Skeletal muscle tissue (tissue), 4 donors: ENCODE results near the gene SLC22A6. TPM values are rescaled to one million over a fixed set of nuclear protein-coding genes. Genes with fewer than 3 reads are reported as not detected.
A peak's percentile ranks its signal among the peaks of the same experiment; 100 is the strongest.

Experiments
- H3K27ac ChIP-seq: one replicate; pipeline ENCODE4 v1.7.0; 2013; ENCODE audit warnings: mild to moderate bottlenecking, low read depth, low read length, inconsistent platforms
- H3K27me3 ChIP-seq, 3 donors: one replicate each; pipeline ENCODE4 v1.7.0; 2013; ENCODE audit warnings: low read length in 3 of 3; ENCODE audit not compliant: control insufficient read depth in 3 of 3, insufficient read depth in 3 of 3
- H3K36me3 ChIP-seq, 3 donors: one replicate each; pipeline ENCODE4 v1.7.0; 2013; ENCODE audit warnings: low read length in 3 of 3; ENCODE audit not compliant: control insufficient read depth in 3 of 3, insufficient read depth in 3 of 3
- H3K4me1 ChIP-seq, 3 donors: one replicate each; pipeline ENCODE4 v1.7.0; 2013; ENCODE audit warnings: low read length in 3 of 3, mild to moderate bottlenecking in 3 of 3; ENCODE audit not compliant: control insufficient read depth in 3 of 3, insufficient read depth in 3 of 3
- H3K4me3 ChIP-seq, 3 donors: one replicate each; pipeline ENCODE4 v1.7.0; 2013; ENCODE audit warnings: low read length in 3 of 3
- H3K9ac ChIP-seq, 3 donors: one replicate each; pipeline ENCODE4 v1.7.0; 2013; ENCODE audit warnings: low read length in 3 of 3, mild to moderate bottlenecking in 3 of 3, moderate library complexity in 2 of 3, low read depth in 1 of 3
- H3K9me3 ChIP-seq, 3 donors: one replicate each; pipeline ENCODE4 v1.7.0; 2013; ENCODE audit warnings: low read length in 3 of 3; ENCODE audit not compliant: control insufficient read depth in 3 of 3
- total RNA-seq: library from RNA; depleted of rRNA; stranded (reverse); fragments of >200 nt; gene quantifications from one replicate; pipeline ENCODE4 v1.2.3, GENCODE V29; 2014
- donor health status: Osteomylitis.

SLC22A6 gene
- total RNA-seq, 1 donor from 2014 or later = not detected

DNA sequence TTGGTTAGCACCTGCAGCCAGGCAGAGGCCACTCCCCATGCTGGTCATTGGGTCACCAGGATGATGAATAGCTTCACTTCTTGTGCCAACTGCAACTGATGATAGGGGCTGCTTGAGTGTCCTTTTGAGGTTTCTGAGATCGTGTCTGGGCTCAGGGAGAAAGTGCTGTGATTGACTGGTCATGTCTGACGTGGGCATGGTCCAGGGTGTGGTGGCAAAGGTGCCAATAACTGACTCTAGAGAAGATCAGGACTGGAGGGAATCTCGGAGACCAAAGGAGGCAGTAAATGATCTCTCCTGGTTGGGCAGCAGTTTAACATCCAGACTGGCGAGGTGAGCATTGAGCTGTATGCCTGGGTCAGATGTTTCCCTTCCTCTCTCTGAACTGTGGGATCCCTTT, 10.0 kb upstream of the SLC22A6 start:
- H3K27me3 ChIP-seq = peaks cover 0 to 14% (median 6%) of the 10 kb centered on the region in 3 donors
- H3K9me3 ChIP-seq = peaks cover 0 to 3% (median 0%) of the 10 kb centered on the region in 3 donors
- no peak overlapping the region for H3K4me3 ChIP-seq
- no peak overlapping the region for H3K9ac ChIP-seq
- no peak overlapping the region for H3K27ac ChIP-seq
- no peaks in the 10 kb centered on the region for H3K36me3 ChIP-seq
- no peaks in the 10 kb centered on the region for H3K4me1 ChIP-seq

DNA sequence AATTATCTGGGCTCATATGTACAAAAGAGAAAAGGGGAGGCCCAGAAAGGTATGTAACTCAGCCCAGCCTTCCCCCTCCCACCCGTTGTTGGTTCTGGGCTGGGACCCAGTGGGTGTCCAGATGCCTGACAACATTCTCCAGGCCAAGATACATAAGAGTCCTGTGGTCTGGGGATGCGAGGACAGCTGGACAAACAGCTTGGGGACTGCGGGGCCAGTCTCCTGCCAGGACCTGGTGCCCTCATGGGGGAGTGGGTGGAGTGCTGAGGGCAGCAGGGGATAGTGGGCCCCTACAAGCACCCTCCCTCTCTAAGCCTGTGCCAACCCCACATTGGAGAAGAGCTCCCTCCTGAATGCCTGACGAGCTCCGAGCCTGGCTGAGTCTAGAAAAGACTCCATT, 3.5 kb upstream of the SLC22A6 start:
- Histone ChIP-seq H3K27me3 (peaks cover 0 to 11% (median 0%) of the 10 kb centered on the region in 3 donors), H3K27ac (no peak overlapping the region), H3K4me3 (no peak overlapping the region), H3K4me1 (no peaks in the 10 kb centered on the region), H3K36me3 (no peaks in the 10 kb centered on the region), H3K9ac (no peak overlapping the region), H3K9me3 (no peaks in the 10 kb centered on the region)

DNA sequence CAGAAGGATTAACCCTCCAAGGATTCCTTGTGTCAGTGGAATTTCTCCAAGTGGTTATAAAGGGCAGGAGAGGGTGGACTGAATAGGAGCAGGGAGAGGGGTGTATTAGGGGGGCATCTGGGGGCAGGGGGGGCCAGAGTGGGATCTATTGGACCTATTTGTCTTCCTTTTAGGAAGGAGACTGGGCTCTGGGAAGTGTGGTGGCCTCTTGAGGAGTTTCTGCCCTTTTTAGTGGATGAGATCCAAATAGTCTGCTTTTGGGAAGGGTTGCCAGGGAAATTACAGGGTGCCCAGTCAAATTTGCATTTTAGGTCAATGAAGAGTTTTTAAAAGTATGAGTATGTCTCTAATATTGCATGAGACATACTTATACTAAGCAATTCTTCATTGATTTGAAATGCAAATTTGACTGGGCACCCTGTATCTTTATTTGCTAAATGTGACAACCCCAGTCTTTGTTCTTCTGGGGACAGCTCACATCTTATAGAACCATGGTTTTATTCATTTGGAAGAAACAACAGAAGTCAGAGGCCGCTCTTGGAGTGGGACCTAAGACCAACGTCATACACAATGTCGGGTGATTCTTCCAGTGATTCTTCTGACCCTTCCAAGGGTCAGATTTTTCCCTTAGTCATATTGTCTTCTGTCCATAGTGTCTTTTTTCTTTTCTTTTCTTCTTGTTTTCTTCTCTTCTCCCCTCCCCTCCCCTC, 429 bp upstream of the SLC22A6 start:
- H3K4me3 ChIP-seq = no peak overlapping the region

DNA sequence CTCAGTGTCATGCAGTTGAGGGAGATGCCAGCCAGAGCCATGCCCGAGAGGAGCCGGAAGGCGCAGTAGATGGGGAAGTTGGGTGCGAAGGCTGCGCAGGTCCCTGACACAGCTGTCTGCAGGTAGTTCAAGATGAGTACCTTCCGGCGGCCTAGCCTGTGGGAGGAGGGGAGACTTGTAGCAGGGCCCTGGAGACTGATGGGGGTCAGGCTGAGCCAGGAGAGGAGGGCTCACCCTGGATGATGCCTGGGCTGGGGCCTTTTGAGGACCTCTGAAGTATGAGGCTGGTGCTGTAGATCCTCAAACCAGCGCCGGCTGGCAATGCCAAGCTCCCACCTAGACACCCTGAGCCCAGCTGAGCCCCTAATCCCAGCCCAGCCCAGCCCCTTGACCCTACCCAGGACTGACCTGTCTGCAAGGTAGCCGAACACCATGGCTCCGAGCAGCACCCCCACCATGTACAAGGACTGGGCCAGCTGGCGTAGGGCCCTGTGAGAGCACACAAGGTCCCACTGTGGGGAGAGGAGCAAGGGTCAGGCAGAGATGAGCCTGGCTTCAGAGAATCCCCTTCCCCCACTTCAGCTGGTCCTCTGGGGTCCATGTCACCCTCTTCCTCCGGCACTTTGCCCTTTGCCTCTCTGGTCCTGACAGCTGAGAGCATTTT, 1.1 kb downstream of the SLC22A6 start:
- Histone ChIP-seq H3K4me1 (no peaks in the 10 kb centered on the region), H3K9ac (no peak overlapping the region), H3K27ac (no peak overlapping the region), H3K4me3 (no peak overlapping the region), H3K9me3 (no peaks in the 10 kb centered on the region), H3K27me3 (peaks cover 0 to 9% (median 0%) of the 10 kb centered on the region in 3 donors), H3K36me3 (no peaks in the 10 kb centered on the region)

More for the DNA sequence above, 429 bp upstream of the SLC22A6 start:
- Histone ChIP-seq H3K27ac (no peak overlapping the region), H3K27me3 (peaks cover 0 to 9% (median 0%) of the 10 kb centered on the region in 3 donors), H3K4me1 (no peaks in the 10 kb centered on the region), H3K9me3 (no peaks in the 10 kb centered on the region), H3K36me3 (no peaks in the 10 kb centered on the region), H3K9ac (no peak overlapping the region)

DNA sequence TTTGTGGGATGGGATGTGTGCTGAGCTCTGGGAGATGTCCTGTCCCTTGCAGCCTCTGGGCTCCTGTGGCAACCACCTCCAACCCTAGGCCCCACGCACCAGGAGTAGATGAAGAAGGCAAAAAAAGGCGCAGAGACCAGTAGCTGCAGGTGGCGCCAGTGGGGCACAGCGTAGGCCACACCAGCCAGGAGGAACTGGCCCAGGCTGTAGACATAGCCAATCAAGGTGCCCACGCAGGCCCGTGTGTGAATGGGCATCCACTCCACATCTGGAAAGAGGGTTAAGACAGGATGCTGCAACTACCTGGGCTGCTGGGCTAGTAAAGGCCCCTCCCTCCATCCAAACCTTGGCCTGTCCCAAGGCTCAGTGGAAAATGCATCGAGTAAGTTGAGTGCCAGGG, 3.0 kb downstream of the SLC22A6 start:
- H3K4me1 ChIP-seq = no peaks in the 10 kb centered on the region

DNA sequence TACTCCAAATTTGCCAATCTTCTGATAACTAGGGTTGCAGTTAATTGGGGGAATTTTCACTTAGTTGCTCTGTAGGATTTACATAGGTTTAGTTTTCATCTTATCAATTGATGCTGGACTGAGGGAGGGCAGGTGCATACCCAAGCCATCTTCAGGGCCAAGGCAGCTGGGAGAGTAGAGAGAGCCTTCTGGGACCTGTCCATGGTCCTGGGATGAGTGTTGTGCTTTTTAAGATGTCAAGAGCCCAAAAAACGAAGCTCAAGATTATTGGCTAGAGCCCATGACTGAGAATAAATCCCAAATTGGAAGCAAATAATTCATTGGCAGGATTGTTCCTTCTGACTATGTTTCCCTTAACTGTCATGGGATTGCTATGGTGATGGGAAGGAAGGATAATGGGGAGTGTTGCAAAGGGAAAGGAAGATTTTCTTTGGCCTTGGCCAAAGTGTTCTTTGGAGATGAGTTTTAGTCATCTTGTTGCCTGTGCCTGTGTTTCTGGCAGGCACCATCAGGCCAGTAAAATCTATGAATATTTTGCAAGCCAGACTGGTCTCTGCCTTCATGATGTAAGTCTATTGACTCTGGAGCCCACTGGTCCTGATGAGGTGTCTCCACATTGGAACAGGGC, 4.5 kb downstream of the SLC22A6 start:
- Histone ChIP-seq H3K27me3 (peaks cover 0 to 9% (median 0%) of the 10 kb centered on the region in 3 donors), H3K4me1 (peaks cover 2 to 5% (median 2%) of the 10 kb centered on the region in 3 donors), H3K36me3 (no peaks in the 10 kb centered on the region)

More for the DNA sequence above, 3.0 kb downstream of the SLC22A6 start:
- Histone ChIP-seq H3K9me3 (no peaks in the 10 kb centered on the region), H3K27ac (no peak overlapping the region), H3K36me3 (no peaks in the 10 kb centered on the region), H3K27me3 (peaks cover 0 to 9% (median 0%) of the 10 kb centered on the region in 3 donors), H3K9ac (no peak overlapping the region), H3K4me3 (no peak overlapping the region)

DNA sequence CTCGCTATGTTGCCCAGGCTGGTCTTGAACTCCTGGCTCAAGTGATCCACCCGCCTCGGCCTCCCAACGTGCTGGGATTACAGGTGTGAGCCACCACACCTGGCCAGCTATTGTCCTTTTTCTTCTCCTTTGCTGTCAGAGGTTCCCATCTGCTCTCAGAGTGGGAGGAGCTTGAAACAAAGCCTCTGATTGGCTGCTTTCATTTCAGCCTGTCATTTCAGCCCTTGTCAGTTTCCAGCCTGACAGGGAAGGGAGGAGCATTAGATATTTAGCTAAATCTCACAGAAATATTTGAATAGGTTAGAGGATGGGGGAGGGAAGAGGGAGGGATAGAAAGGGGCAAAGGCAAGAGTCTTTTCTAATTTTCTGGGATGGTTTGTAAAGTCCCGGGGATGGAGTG, 8.7 kb downstream of the SLC22A6 start:
- Histone ChIP-seq H3K9me3 (no peaks in the 10 kb centered on the region), H3K9ac (no peak overlapping the region), H3K4me1 (peaks cover 8 to 13% (median 10%) of the 10 kb centered on the region in 3 donors), H3K27me3 (peaks cover 0 to 3% (median 0%) of the 10 kb centered on the region in 3 donors), H3K27ac (no peak overlapping the region), H3K4me3 (no peak overlapping the region), H3K36me3 (no peaks in the 10 kb centered on the region)

More for the DNA sequence above, 4.5 kb downstream of the SLC22A6 start:
- H3K4me3 ChIP-seq = no peak overlapping the region
- no peaks in the 10 kb centered on the region for H3K9me3 ChIP-seq
- no peak overlapping the region for H3K9ac ChIP-seq
- H3K27ac ChIP-seq = no peak overlapping the region

DNA sequence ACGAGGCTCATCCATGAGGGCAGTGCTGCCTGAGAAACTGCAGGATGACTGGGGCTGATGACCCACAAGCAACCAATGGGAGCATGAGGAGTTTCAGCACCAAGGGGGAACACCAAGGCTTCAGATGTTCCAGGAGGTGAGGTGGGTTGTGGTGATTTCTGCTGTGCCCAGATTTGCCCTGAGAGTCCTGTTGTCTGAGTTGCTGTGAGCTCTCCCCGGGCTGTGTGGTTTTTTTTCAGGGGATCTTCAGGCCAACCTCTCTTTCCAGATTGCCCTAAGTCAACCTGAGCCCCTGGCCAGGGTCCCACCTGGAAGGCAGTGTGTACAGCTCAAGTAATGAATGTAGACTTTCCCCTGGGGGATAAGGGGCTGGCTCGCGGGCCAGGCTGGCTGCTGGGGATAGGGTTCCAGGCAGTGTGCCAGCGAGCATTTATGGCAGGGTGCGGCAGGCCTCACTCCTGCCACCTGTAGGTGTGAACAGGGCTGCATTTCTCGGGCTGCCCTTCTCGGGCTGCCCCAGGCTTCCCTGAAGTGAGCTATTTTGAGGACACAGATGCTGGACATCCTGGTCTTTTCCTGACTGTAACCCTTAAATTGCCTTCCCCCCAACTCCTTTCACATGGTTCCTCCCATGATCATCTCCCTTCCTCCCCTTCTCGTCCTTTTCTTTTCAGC, 9.8 kb downstream of the SLC22A6 start:
- Histone ChIP-seq H3K9me3 (no peaks in the 10 kb centered on the region), H3K27me3 (peaks cover 0 to 3% (median 0%) of the 10 kb centered on the region in 3 donors), H3K27ac (no peak overlapping the region), H3K4me3 (no peak overlapping the region), H3K9ac (peak overlapping the region in 1 of 3 donors; percentile 47), H3K36me3 (no peaks in the 10 kb centered on the region), H3K4me1 (peaks cover 8 to 13% (median 10%) of the 10 kb centered on the region in 3 donors)

DNA sequence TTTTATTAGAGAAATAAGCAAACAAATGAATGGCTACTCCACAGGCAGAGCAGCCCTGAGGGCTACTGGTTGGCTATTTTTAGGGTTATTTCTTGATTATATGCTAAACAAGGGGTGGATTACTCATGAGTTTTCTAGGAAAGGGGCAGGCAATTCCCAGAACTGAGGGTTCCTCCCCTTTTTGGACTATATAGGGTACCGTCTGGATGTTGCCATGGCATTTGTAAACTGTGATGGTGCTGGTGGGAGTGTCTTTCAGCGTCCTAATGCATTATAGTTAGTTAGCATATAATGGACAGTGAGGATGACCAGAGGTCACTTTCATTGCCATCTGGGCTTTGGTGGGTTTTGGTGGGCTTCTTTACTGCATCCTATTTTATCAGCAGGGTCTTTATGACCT, 19.2 kb downstream of the SLC22A6 start:
- Histone ChIP-seq H3K27me3 (no peaks in the 10 kb centered on the region), H3K4me1 (no peaks in the 10 kb centered on the region), H3K9ac (no peak overlapping the region), H3K4me3 (no peak overlapping the region), H3K9me3 (no peaks in the 10 kb centered on the region), H3K27ac (no peak overlapping the region), H3K36me3 (no peaks in the 10 kb centered on the region)
